HL-60 (cell line): ENCODE measurements around the gene RGMB.

ENCODE experiments used
- DNase-seq, 2 experiments: peaks; one replicate each; pipeline ENCODE4 v3.0.0-alpha.2; 2010 to 2020; ENCODE audit warnings: low read depth in 1 of 2, low spot score in 1 of 2
- H3K27ac ChIP-seq: fragments of 250-450 bp; sonication (Bioruptor Pico); replicated peaks from 2 replicates; pipeline ENCODE4 v1.5.1; 2020; ENCODE audit warnings: mild to moderate bottlenecking, moderate library complexity
- H3K27me3 ChIP-seq: fragments of 250-450 bp; sonication (Bioruptor Pico); 2 replicates; pipeline ENCODE4 v1.5.1; 2021; ENCODE audit warnings: mild to moderate bottlenecking, moderate library complexity; ENCODE audit not compliant: insufficient read depth, poor library complexity, severe bottlenecking
- H3K4me3 ChIP-seq: replicated peaks from 2 replicates; pipeline ENCODE4 v1.5.1; 2011; ENCODE audit warnings: mild to moderate bottlenecking, control low read depth, low read length; ENCODE audit not compliant: insufficient read depth
- CTCF ChIP-seq: IDR thresholded peaks from one replicate; pipeline ENCODE4 v1.5.1; 2011; ENCODE audit warnings: low read length, control low read depth, inconsistent platforms; ENCODE audit not compliant: insufficient read depth
- GABPA ChIP-seq: IDR thresholded peaks from 2 replicates; pipeline ENCODE4 v1.6.1; 2012; ENCODE audit warnings: low read depth
- POLR2AphosphoS5 ChIP-seq: IDR thresholded peaks from 2 replicates; pipeline ENCODE4 v1.6.1; 2012; ENCODE audit warnings: low read depth
- SPI1 ChIP-seq: IDR thresholded peaks from 2 replicates; pipeline ENCODE4 v1.6.1; 2012; ENCODE audit warnings: low read depth, mild to moderate bottlenecking, borderline replicate concordance
- TF ChIP-seq, protein P1 (sequence below): IDR thresholded peaks from 2 replicates; pipeline ENCODE4 v1.6.1; 2012; ENCODE audit warnings: low read depth; ENCODE audit not compliant: insufficient replicate concordance

The RGMB gene

DNA sequence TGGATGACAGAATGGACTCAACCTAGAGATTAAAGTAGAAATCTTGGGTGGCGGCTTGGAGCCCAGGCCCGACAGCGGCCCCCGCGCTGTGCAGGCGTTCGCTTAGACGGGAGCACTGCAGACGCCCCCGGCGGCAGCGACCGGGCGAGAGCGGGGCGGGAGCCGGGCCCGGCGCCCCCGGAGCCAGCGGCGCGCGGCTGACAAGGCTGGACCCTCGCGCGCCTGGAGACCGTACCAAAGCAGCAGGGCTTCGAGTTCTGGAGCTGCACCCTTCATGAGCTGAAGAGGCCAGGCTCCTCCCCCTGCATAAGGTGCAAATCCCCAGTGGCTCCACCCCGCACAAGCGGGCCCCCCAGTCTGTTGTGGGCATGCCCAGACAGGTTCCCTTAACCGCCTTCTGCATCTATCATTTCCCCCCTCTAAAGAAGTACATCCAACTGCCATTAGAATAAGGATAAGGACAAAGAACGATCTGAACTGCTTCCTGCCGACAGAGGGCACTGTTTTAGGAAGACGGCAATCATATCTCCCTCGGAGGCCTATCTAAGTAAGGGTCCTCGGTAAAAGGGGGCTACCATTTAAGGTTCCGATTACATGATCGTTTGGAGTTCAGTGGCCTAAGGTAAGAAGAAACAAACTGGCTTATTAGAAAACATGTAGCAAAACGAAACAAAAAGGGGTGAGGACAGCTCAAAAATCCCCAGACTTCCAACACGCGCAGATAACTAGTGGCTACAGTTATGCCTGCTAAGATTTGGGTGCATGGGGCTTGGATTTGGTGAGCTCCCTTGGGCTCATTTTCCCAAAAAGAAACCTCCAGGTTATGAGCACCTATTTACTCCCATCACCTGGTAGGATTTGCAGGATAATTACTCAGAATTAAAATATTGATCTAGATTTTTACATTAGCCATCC, 66.3 kb downstream of the RGMB start:
- Histone ChIP-seq H3K4me3 (no peak overlapping the region), H3K27me3 (no peaks in the 10 kb centered on the region), H3K27ac (no peak overlapping the region)
- peak in 1 of 2 experiments; percentile 14 for DNase-seq
- TF ChIP-seq, protein P1, sequence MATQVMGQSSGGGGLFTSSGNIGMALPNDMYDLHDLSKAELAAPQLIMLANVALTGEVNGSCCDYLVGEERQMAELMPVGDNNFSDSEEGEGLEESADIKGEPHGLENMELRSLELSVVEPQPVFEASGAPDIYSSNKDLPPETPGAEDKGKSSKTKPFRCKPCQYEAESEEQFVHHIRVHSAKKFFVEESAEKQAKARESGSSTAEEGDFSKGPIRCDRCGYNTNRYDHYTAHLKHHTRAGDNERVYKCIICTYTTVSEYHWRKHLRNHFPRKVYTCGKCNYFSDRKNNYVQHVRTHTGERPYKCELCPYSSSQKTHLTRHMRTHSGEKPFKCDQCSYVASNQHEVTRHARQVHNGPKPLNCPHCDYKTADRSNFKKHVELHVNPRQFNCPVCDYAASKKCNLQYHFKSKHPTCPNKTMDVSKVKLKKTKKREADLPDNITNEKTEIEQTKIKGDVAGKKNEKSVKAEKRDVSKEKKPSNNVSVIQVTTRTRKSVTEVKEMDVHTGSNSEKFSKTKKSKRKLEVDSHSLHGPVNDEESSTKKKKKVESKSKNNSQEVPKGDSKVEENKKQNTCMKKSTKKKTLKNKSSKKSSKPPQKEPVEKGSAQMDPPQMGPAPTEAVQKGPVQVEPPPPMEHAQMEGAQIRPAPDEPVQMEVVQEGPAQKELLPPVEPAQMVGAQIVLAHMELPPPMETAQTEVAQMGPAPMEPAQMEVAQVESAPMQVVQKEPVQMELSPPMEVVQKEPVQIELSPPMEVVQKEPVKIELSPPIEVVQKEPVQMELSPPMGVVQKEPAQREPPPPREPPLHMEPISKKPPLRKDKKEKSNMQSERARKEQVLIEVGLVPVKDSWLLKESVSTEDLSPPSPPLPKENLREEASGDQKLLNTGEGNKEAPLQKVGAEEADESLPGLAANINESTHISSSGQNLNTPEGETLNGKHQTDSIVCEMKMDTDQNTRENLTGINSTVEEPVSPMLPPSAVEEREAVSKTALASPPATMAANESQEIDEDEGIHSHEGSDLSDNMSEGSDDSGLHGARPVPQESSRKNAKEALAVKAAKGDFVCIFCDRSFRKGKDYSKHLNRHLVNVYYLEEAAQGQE: no peak
- no peak for TF ChIP-seq GABPA
- no peak for TF ChIP-seq CTCF
- TF ChIP-seq SPI1: no peak
- no peak for TF ChIP-seq POLR2AphosphoS5

DNA sequence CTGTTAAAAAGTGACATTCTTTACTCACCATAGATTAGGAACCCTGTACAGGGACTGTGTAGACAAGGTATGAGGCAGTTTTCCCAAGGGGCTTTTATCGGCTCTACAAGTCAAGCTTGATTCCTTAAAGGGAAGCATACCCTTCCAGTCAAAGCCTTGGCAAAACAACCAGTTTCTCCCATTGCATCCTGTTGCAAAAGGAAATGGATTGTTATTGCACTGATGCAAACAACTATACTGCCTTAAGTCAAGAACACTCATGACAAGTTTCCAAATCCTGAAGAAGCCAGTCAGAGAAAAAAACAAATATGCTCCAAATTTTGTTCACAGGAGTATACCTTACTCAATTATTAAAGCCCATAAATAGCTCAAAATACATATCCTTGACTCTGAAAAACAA, 67.5 kb downstream of the RGMB start:
- Histone ChIP-seq H3K27me3 (no peaks in the 10 kb centered on the region), H3K4me3 (no peak overlapping the region), H3K27ac (no peak overlapping the region)
- TF ChIP-seq POLR2AphosphoS5 (no peak), CTCF (no peak), GABPA (no peak), SPI1 (no peak)
- TF ChIP-seq, protein P1: no peak
- DNase-seq: no peak

DNA sequence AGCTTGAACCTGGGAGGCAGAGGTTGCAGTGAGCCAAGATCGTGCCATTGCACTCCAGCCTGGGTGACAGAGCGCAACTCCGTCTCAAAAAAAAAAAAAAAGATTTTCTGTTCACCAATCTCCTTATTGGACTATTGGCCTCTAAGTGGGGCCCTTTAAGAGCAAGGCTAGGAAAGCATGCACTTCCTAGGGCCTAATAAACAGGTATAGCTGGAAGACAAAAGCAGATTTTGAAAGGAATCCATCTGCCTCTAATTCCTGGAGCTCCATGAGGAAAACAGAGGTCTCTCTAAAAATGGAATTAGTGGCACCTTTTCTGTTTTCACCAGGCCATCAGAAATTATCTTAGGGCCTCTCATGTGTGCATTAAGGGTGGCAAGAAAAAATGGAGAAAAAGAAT, 70.0 kb downstream of the RGMB start:
- no peak overlapping the region for H3K4me3 ChIP-seq
- H3K27me3 ChIP-seq: no peaks in the 10 kb centered on the region
- H3K27ac ChIP-seq: no peak overlapping the region
- no peak for DNase-seq
- no peak for TF ChIP-seq CTCF
- TF ChIP-seq GABPA: no peak
- TF ChIP-seq, protein P1: no peak
- no peak for TF ChIP-seq SPI1
- TF ChIP-seq POLR2AphosphoS5: no peak
